A673 (cell line): ENCODE data around the gene MAP2K6. TPM values are rescaled to one million over a fixed set of nuclear protein-coding genes. Genes with fewer than 3 reads are reported as not detected.

Experiments
- BruUV-seq: library from RNA; stranded (reverse); fragments of 400-500 nt; replicated peaks from 2 replicates; lab custom pipeline; 2021; lab: Mats Ljungman, UMichigan
- CTCF ChIA-PET: fragments of 300-600 bp; sonication (Branson Sonifier 250); formaldehyde crosslinking; loops from one replicate; lab custom pipeline; 2022; ENCODE audit warnings: antibody characterized with exemption; lab: Charles Lee
- POLR2A ChIA-PET: fragments of 300-600 bp; sonication (Branson Sonifier 250); formaldehyde crosslinking; loops from one replicate; lab custom pipeline; 2022; ENCODE audit warnings: antibody characterized with exemption; ENCODE audit not compliant: low non-redundant PET; lab: Charles Lee
- DNase-seq: peaks from one replicate; pipeline ENCODE4 v3.0.0-alpha.2; 2015; ENCODE audit warnings: low spot score
- H3K27ac ChIP-seq: fragments of 200-600 bp; sonication (generic); 2 replicates; pipeline ENCODE4 v1.5.1; 2016; ENCODE audit warnings: mixed run types, low read depth, mild to moderate bottlenecking, mixed read lengths, antibody characterized with exemption, low read length; ENCODE audit not compliant: poor library complexity, severe bottlenecking
- H3K27me3 ChIP-seq: fragments of 200-600 bp; sonication (generic); replicated peaks from 2 replicates; pipeline ENCODE4 v1.6.1; 2017; ENCODE audit warnings: mixed run types, low read depth, mild to moderate bottlenecking, mixed read lengths, antibody characterized with exemption, low read length; ENCODE audit not compliant: insufficient read depth, poor library complexity
- H3K36me3 ChIP-seq: fragments of 200-600 bp; sonication (generic); 2 replicates; pipeline ENCODE4 v1.6.1; 2016; ENCODE audit warnings: mixed run types, mild to moderate bottlenecking, mixed read lengths, antibody characterized with exemption, low read length; ENCODE audit not compliant: insufficient read depth, poor library complexity, severe bottlenecking
- H3K4me1 ChIP-seq: fragments of 200-600 bp; sonication (generic); 2 replicates; pipeline ENCODE4 v1.6.1; 2017; ENCODE audit warnings: mixed run types, mild to moderate bottlenecking, mixed read lengths, antibody characterized with exemption, low read length; ENCODE audit not compliant: insufficient read depth, poor library complexity, severe bottlenecking
- H3K4me3 ChIP-seq: fragments of 200-600 bp; sonication (generic); 2 replicates; pipeline ENCODE4 v1.5.1; 2016; ENCODE audit warnings: low read depth, mixed run types, mild to moderate bottlenecking, mixed read lengths, low read length; ENCODE audit not compliant: poor library complexity, severe bottlenecking
- H3K9me3 ChIP-seq: fragments of 200-600 bp; sonication (generic); 2 replicates; pipeline ENCODE4 v1.6.1; 2016; ENCODE audit warnings: mixed run types, low read depth, mild to moderate bottlenecking, mixed read lengths, antibody characterized with exemption, low read length; ENCODE audit not compliant: poor library complexity, severe bottlenecking
- CTCF ChIP-seq: fragments of 300-800, 200-600 bp; sonication (generic); conservative IDR thresholded peaks from 2 replicates; pipeline ENCODE4 v1.5.1; 2017; ENCODE audit warnings: low read depth, mild to moderate bottlenecking, antibody characterized with exemption, low read length, moderate library complexity, mixed read lengths
- EZH2 ChIP-seq: fragments of 200-600 bp; sonication (generic); IDR thresholded peaks from 2 replicates; pipeline ENCODE4 v1.6.1; 2017; ENCODE audit warnings: borderline replicate concordance, low read depth, mild to moderate bottlenecking, mixed read lengths, antibody characterized with exemption, low read length; ENCODE audit not compliant: poor library complexity, severe bottlenecking
- intact Hi-C: fragments of 100-400 bp; cut with micrococcal nuclease; formaldehyde crosslinking; loops from one replicate; pipeline ENCODE4 v1.10.0; 2022; ENCODE audit not compliant: unreplicated experiment
- total RNA-seq: library from RNA; stranded (reverse); gene quantifications from 2 replicates; pipeline ENCODE4 v1.2.3, GENCODE V29; 2021

The MAP2K6 gene
- total RNA-seq, 1 experiment from 2014 or later = 14.1 TPM

- DNase-seq = no peak
- ChIA-PET POLR2A (interaction anchor here (0.6 kb wide), 1 partner anchor 194 kb away, joined by 3 read pairs; no protein-coding TSS in a partner anchor), CTCF (no interaction called here)
- intact Hi-C loops = no loop called here
- TF ChIP-seq EZH2 = no peak
- TF ChIP-seq CTCF = no peak
- H3K4me3 ChIP-seq = no peak overlapping the region
- H3K36me3 ChIP-seq = no peaks in the 10 kb centered on the region
- H3K9me3 ChIP-seq = no peaks in the 10 kb centered on the region
- H3K4me1 ChIP-seq = no peaks in the 10 kb centered on the region
- no peak overlapping the region for H3K27ac ChIP-seq
- no TSS peak for BruUV-seq
- H3K27me3 ChIP-seq = no peaks in the 10 kb centered on the region
These were observed 94.3 kb downstream of the MAP2K6 start for GRCh38 chr17:69508814-69509213.

GRCh38 chr17:69511250-69511649 lies 96.8 kb downstream of the MAP2K6 start:
- no peaks in the 10 kb centered on the region for H3K27me3 ChIP-seq
- intact Hi-C loops = no loop called here
- CTCF ChIA-PET = no interaction called here
- POLR2A ChIA-PET = no interaction called here
- no TSS peak for BruUV-seq
- no peak overlapping the region for H3K4me3 ChIP-seq
- H3K9me3 ChIP-seq = no peaks in the 10 kb centered on the region
- H3K36me3 ChIP-seq = no peaks in the 10 kb centered on the region
- H3K27ac ChIP-seq = no peak overlapping the region
- no peak for DNase-seq
- no peaks in the 10 kb centered on the region for H3K4me1 ChIP-seq
- TF ChIP-seq EZH2 = no peak
- no peak for TF ChIP-seq CTCF

GRCh38 chr17:69512946-69513345 lies 98.4 kb downstream of the MAP2K6 start:
- ChIA-PET POLR2A (no interaction called here), CTCF (no interaction called here)
- Histone ChIP-seq H3K27ac (no peak overlapping the region), H3K36me3 (no peaks in the 10 kb centered on the region), H3K4me3 (no peak overlapping the region), H3K4me1 (no peaks in the 10 kb centered on the region), H3K27me3 (no peaks in the 10 kb centered on the region), H3K9me3 (no peaks in the 10 kb centered on the region)
- DNase-seq = no peak
- TF ChIP-seq EZH2 (no peak), CTCF (no peak)
- no TSS peak for BruUV-seq
- intact Hi-C loops = no loop called here
